OCI-LY7 (cell line): Measurements from ENCODE around the gene IMMP2L.

Source experiments
- EZH2phosphoT487 ChIP-seq: fragments of 200-600 bp; sonication (generic); IDR thresholded peaks from 2 replicates; pipeline ENCODE4 v1.6.1; 2018; ENCODE audit warnings: low read depth, borderline replicate concordance, mild to moderate bottlenecking, mixed run types, antibody characterized with exemption, low read length, moderate library complexity, mixed read lengths
- TF ChIP-seq, protein P1 (sequence below): fragments of 200-600 bp; sonication (generic); conservative IDR thresholded peaks from 2 replicates; pipeline ENCODE4 v1.5.1; 2014; ENCODE audit warnings: mild to moderate bottlenecking, antibody characterized with exemption, low read length, moderate library complexity, mixed read lengths

DNA sequence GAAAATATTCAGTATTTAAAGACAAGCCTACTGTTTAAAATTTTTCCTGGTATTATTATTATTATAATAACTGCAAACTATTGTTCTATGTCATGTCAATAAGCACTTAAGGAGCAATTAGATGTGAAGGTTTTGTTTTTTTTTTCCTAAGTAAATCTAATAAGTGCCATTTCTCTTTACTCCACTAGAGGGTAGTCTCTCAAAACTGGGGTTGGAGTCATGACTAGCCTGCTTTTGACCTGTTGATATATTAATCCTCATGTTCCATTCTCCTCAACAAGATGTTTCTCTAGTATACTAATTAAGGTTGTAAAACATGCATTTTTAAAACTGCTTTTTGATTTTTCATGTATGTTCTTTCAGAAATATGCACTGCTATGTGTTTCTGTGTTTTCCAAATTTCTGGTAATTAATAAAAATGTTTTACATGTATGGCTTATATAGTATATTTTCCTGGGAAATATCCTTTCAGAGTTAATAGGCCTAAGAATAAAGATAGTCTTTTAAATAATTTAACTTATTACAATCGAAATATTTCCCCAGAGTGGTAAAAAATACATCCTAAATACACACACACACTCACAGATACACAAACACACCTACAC is 472.4 kb downstream of the IMMP2L start:
- TF ChIP-seq, protein P1, sequence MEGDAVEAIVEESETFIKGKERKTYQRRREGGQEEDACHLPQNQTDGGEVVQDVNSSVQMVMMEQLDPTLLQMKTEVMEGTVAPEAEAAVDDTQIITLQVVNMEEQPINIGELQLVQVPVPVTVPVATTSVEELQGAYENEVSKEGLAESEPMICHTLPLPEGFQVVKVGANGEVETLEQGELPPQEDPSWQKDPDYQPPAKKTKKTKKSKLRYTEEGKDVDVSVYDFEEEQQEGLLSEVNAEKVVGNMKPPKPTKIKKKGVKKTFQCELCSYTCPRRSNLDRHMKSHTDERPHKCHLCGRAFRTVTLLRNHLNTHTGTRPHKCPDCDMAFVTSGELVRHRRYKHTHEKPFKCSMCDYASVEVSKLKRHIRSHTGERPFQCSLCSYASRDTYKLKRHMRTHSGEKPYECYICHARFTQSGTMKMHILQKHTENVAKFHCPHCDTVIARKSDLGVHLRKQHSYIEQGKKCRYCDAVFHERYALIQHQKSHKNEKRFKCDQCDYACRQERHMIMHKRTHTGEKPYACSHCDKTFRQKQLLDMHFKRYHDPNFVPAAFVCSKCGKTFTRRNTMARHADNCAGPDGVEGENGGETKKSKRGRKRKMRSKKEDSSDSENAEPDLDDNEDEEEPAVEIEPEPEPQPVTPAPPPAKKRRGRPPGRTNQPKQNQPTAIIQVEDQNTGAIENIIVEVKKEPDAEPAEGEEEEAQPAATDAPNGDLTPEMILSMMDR: peak; percentile 87
- no peak for TF ChIP-seq EZH2phosphoT487
